ENCODE results near the gene ABCA1.
"Not testable (repeated sequence)": the region's sequence is repeated elsewhere in the genome, so short reads cannot be mapped to it uniquely, and the experiment has no call there.

The ABCA1 gene, protein sequence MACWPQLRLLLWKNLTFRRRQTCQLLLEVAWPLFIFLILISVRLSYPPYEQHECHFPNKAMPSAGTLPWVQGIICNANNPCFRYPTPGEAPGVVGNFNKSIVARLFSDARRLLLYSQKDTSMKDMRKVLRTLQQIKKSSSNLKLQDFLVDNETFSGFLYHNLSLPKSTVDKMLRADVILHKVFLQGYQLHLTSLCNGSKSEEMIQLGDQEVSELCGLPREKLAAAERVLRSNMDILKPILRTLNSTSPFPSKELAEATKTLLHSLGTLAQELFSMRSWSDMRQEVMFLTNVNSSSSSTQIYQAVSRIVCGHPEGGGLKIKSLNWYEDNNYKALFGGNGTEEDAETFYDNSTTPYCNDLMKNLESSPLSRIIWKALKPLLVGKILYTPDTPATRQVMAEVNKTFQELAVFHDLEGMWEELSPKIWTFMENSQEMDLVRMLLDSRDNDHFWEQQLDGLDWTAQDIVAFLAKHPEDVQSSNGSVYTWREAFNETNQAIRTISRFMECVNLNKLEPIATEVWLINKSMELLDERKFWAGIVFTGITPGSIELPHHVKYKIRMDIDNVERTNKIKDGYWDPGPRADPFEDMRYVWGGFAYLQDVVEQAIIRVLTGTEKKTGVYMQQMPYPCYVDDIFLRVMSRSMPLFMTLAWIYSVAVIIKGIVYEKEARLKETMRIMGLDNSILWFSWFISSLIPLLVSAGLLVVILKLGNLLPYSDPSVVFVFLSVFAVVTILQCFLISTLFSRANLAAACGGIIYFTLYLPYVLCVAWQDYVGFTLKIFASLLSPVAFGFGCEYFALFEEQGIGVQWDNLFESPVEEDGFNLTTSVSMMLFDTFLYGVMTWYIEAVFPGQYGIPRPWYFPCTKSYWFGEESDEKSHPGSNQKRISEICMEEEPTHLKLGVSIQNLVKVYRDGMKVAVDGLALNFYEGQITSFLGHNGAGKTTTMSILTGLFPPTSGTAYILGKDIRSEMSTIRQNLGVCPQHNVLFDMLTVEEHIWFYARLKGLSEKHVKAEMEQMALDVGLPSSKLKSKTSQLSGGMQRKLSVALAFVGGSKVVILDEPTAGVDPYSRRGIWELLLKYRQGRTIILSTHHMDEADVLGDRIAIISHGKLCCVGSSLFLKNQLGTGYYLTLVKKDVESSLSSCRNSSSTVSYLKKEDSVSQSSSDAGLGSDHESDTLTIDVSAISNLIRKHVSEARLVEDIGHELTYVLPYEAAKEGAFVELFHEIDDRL (N-terminal part only)

DNA sequence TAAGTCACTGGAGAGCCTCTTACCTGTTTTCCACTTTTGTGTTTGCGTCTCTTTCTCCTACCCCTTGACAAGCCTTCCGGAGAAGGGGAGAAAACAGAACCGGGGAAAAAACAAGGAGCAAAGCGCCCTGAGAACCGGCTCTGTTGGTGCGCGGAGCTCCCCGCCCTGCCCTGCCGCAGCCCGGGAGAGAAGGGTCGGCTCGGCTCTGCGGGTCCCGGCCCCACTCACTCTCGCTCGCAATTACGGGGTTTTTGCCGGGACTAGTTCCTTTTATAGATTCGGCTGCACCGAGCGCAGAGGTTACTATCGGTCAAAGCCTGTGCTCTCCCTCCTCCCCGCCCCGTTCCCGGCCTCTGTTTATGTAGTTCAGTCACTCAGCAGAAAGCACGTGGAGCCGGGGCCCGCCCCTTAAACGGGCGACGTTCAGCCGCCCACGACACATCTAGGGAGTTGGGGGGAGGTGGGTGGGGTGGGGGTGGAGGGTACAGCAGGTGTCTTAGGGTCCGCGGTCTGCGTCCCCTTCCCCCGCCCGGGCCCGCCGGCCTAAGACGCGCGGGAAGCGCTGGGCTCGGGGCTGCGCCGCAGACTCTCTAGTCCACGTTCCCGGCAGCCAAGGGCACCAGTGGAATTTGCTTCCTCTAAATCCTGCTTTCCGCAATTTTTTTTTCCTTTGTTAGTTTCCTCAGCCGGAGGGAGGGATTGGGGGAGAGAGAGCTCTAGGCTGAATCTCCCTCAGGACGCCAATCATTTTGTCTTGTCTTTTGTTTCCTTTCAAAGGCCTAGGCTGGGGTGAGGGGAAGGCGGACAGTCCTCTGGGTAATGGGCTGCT, at the start of gene ABCA1:
Gene ABCA1, minus strand, starts transcription at position 244 of the 829 bp plus-strand sequence. CDS start 24,476 bp downstream, outside the sequence.
- peak; percentile 43 for DNase-seq (ENCODE audit: low spot score)

- no peak for DNase-seq (ENCODE audit: low spot score)
Measured at GRCh38 chr9:104977580-104977979, 49.6 kb upstream of the ABCA1 start.

DNA sequence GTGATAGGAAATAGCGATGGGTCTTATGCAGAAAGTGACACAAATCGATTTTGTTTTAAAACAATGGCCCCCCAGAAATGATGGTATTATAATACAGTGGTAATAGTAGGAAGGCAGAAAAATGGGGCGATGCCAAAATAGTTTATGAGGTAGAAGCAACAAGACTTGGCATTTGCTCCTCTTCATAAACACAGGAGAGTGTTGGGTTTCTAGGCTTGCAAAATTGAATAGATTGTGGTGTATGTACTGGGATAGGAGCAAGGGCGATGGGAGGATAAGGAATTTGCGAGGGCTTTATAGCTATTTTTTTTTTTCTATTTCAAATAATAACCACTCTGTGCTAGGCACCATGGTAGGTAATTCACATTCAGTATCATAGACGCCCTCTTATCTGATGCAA, 49.2 kb upstream of the ABCA1 start:
- DNase-seq (ENCODE audit: low spot score): no peak

- not testable (repeated sequence) for DNase-seq (ENCODE audit: low spot score)
Measured at GRCh38 chr9:104975966-104976595, 48.1 kb upstream of the ABCA1 start.

DNA sequence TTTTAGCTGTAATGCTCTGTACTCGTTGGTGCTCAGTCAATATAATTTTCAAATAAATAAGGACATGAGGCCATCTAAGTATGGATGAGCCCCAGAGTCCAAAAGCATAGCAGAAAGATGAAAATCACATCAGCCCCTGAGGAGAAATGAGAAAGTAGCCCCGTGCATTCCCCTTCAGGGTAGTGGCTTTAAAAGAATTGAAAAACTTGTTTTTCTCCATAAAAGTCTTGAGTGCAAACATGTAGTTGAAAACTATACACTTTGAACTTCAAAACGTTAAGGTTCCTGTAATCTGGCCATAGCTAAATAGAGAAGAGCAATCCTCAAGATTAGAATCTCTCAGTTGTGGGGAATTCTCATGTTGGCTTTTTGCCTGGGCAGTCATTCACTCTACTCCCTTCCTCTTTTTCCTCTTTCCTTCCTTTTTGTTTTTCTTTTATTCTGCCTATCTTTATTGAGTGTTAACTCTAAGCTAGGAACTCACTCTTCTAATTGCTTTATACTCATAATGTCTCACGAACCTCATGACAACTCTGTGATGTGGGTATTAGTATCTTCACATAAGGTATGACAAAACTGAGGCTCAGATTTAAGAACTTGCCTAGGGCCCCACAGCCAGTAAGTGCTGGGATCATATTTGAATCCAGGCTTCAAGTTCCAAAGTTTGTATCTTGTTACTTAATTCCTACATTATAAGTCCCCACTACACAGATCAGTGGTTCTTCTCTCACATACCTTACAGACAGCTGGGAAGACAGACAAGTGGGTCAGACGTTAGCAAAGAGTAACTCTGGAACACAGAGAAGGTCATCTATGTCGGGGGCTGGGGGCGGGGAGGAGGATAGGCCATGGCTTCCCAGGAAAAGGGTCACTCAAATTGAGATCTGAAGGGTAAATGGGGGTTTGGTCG, 46.4 kb upstream of the ABCA1 start:
- DNase-seq (ENCODE audit: low spot score): no peak

DNA sequence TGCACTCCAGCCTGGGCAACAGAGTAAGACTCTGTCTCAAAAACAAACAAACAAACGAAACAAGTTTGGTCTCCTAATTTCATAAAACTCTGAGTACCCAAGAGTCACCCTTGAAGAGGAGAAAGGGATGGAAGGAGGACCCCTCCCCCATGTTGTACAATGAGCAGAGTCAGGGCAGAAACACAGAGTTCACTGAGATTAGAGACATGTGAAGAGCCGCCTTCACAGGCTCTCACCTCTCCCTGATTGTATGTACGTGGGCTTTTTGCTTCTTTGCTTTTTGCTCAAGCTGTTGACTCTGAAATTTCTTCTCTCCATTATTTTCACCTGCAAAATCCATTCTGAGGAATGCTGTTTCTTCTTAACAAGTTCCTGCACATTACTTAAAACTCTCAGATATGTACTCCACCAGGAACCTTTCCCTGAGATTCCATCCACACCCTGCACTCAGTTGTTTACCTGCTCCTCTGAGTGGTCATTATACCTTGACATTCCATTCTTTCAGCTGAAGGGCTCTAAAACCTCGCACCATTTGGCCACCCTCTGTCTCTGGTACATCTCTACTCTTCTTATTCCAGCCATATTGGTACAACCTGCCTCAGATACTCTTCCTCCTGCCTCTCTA, 44.4 kb upstream of the ABCA1 start:
- no peak for DNase-seq (ENCODE audit: low spot score)

DNA sequence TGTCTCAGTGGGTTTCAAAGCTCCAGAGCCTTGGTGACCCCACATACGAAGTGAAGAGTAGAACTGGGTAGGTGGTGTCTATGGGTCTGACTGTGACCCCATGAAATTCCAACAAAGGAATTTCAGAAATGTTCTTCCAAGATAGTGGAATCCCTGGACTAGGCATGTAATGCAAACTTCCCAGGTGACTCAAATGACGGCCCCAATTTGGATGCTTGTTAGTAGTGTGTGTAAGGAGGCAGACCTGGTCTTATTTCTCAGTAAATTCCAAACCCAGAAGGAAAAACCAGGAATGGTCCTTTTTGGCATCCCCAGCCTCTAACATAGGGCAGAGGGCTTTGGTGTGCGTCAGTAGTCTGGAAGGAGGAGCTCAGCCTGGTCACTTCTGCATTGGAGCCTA, 43.6 kb upstream of the ABCA1 start:
- no peak for DNase-seq (ENCODE audit: low spot score)

GRCh38 chr9:104970271-104970987, 42.5 kb upstream of the ABCA1 start:
- no peak for DNase-seq (ENCODE audit: low spot score)

GRCh38 chr9:104969116-104969515, 41.2 kb upstream of the ABCA1 start:
- DNase-seq (ENCODE audit: low spot score): no peak

GRCh38 chr9:104968025-104968982, 40.3 kb upstream of the ABCA1 start:
- peak; percentile 75 for DNase-seq (ENCODE audit: low spot score)

DNA sequence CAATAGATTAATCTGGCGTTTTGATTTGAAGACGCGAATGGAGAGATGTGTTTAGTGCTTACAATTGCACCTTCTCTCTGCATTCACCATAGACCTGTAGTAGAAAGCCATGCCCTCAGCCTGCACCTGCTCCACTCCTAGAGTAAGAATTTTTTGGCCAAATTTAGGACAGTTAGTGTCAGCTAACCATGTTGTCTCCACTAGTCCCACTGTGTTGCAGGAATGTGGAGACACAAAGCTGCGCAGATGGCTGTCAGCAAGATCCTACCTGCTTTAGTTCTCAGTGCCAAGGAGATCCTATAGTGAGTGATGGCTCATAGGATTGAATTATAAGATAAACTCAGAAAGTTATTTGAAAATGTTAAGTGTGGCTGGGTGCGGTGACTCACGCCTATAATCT, 35.1 kb upstream of the ABCA1 start:
- DNase-seq (ENCODE audit: low spot score): no peak

- DNase-seq (ENCODE audit: low spot score): no peak
Measured at GRCh38 chr9:104961701-104962359, 33.9 kb upstream of the ABCA1 start.

- DNase-seq (ENCODE audit: low spot score): peak; percentile 79
Measured at GRCh38 chr9:104961238-104961637, 33.3 kb upstream of the ABCA1 start.

DNA sequence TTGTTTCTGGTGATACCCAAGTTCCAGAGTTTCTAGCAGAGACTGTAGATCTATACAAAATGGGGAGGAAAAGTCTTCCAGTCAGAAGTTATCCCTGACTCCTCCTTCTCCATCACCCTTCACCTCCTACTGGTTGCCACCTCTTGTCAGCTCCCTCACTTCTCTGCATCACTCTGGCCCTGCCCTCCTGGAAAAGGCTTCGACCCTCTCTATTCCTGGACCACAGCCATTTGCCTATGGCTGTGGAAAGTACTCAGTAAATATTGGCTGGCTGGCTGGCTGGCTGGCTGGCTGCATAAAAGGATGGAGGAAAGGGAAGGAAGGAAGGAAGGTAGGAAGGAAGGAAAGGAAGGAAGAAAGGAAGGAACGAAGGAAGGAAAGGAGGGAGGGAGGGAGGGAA, 32.7 kb upstream of the ABCA1 start:
- no peak for DNase-seq (ENCODE audit: low spot score)

DNA sequence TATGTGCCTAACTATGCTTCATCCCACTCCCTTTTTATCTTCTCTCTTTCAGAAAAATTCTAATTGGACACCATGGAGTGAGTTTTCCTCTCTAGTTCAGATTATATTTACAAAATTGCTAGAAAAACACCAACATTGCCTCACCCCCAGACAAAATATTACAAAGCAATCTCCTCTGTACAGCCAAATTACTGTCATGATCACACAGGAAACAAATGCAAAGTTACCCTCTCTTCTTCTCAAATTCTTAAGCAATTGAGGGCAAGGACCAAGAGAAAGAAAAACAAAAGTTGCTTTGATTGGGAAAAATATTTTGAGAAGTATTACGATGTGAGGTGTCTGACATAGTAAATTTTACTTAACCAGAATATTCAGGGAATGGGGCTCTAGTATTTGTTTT, 30.8 kb upstream of the ABCA1 start:
- DNase-seq (ENCODE audit: low spot score): no peak

- not testable (repeated sequence) for DNase-seq (ENCODE audit: low spot score)
Measured at GRCh38 chr9:104958006-104958405, 30.1 kb upstream of the ABCA1 start.

- DNase-seq (ENCODE audit: low spot score): no peak
Measured at GRCh38 chr9:104951487-104951886, 23.5 kb upstream of the ABCA1 start.
